ENCODE measurements around the gene KIAA0825. TPM values are rescaled to one million over a fixed set of nuclear protein-coding genes. Genes with fewer than 3 reads are reported as not detected.

KIAA0825 gene
- polyA plus RNA-seq, 1 of the 3 experiments (the other 2 are of a cell fraction): 0.61 TPM

GRCh38 chr5:94645053-94645452 is 26.6 kb upstream of the KIAA0825 start:
- H3K36me3 ChIP-seq (replicated peaks in 1 of 2; ENCODE audit: control insufficient read depth in 1 of 2, insufficient read depth in 2 of 2, low read length in 1 of 2): peaks cover 8 to 45% of the 10 kb centered on the region in 2 experiments
- H3F3A ChIP-seq (replicated peaks; ENCODE audit: insufficient read depth): peaks cover 5% of the 10 kb centered on the region
- H4K20me1 ChIP-seq (ENCODE audit: insufficient read depth): no peaks in the 10 kb centered on the region
- H3K27me3 ChIP-seq (ENCODE audit: insufficient read depth): no peaks in the 10 kb centered on the region
- H3K9ac ChIP-seq: no peak overlapping the region
- TF ChIP-seq TCF12 (IDR thresholded peaks at IDR 0.05) (no peak), PBX3 (IDR thresholded peaks at IDR 0.05) (no peak), FOSL2 (IDR thresholded peaks at IDR 0.05; ENCODE audit: borderline replicate concordance, low read depth) (no peak), SMC3 (IDR thresholded peaks at IDR 0.05; ENCODE audit: low read depth, low read length) (no peak), CTCF (IDR thresholded peaks at IDR 0.05) (no peak), NRF1 (IDR thresholded peaks at IDR 0.05; ENCODE audit: low read depth, low read length) (no peak), TEAD4 (IDR thresholded peaks at IDR 0.05; ENCODE audit: borderline replicate concordance, insufficient read depth) (no peak), RFX5 (IDR thresholded peaks at IDR 0.05; ENCODE audit: low read length) (no peak), ZBTB33 (IDR thresholded peaks at IDR 0.05; ENCODE audit: borderline replicate concordance, low read depth) (no peak), EP300 (IDR thresholded peaks at IDR 0.05; ENCODE audit: borderline replicate concordance in 1 of 2, low read depth in 1 of 2, low read length in 1 of 2) (no peak)
- no peak overlapping the region for H2AFZ ChIP-seq (ENCODE audit: low read depth)
- no peak overlapping the region for H3K27ac ChIP-seq (ENCODE audit: low read depth in 2 of 2, low read length in 1 of 2)
- H3K9me2 ChIP-seq: no peaks in the 10 kb centered on the region; the same call in 1 of the 2 replicates
- no peak overlapping the region for H3K4me3 ChIP-seq (ENCODE audit: low read depth in 2 of 2, low read length in 1 of 2)
- POLR2A ChIA-PET: no interaction called here
- no peak for DNase-seq
- CTCF ChIA-PET: no interaction called here
- H3K4me1 ChIP-seq (ENCODE audit: control insufficient read depth in 1 of 2, insufficient read depth in 2 of 2, low read depth in 1 of 2, low read length in 1 of 2): no peaks in the 10 kb centered on the region
- H3K79me2 ChIP-seq (ENCODE audit: insufficient read depth): peaks cover 20% of the 10 kb centered on the region; the same call in 1 of the 2 replicates
- no peak overlapping the region for H3K4me2 ChIP-seq
- H3K9me3 ChIP-seq: peaks cover 8% of the 10 kb centered on the region; the same call in 1 of the 2 replicates
- 95% methylated on average over 3 of the region's 3 CpGs for WGBS (ENCODE audit: low lambda C conversion rate)

- DNase-seq: no peak
- Histone ChIP-seq H3K4me3 (ENCODE audit: low read depth in 2 of 2, low read length in 1 of 2) (no peak overlapping the region), H3K4me1 (ENCODE audit: control insufficient read depth in 1 of 2, insufficient read depth in 2 of 2, low read depth in 1 of 2, low read length in 1 of 2) (no peaks in the 10 kb centered on the region), H3K9me3 (peaks cover 10% of the 10 kb centered on the region; the same call in 1 of the 2 replicates), H3K79me2 (ENCODE audit: insufficient read depth) (peaks cover 48% of the 10 kb centered on the region; the same call in 1 of the 2 replicates), H3K9me2 (no peaks in the 10 kb centered on the region; the same call in 1 of the 2 replicates), H3K27me3 (ENCODE audit: insufficient read depth) (no peaks in the 10 kb centered on the region), H3F3A (replicated peaks; ENCODE audit: insufficient read depth) (peaks cover 8% of the 10 kb centered on the region), H3K27ac (ENCODE audit: low read depth in 2 of 2, low read length in 1 of 2) (no peak overlapping the region), H3K4me2 (no peak overlapping the region), H2AFZ (ENCODE audit: low read depth) (no peak overlapping the region), H3K36me3 (replicated peaks in 1 of 2; ENCODE audit: control insufficient read depth in 1 of 2, insufficient read depth in 2 of 2, low read length in 1 of 2) (peaks cover 36 to 39% of the 10 kb centered on the region in 2 experiments), H4K20me1 (ENCODE audit: insufficient read depth) (no peaks in the 10 kb centered on the region), H3K9ac (no peak overlapping the region)
- no peak for TF ChIP-seq JUND (IDR thresholded peaks at IDR 0.05)
- no peak for TF ChIP-seq RXRA (IDR thresholded peaks at IDR 0.05; ENCODE audit: borderline replicate concordance, low read depth)
- no peak for TF ChIP-seq CTCF (IDR thresholded peaks at IDR 0.05)
- no peak for TF ChIP-seq YY1 (IDR thresholded peaks at IDR 0.05; ENCODE audit: low read depth)
- TF ChIP-seq TAF1 (IDR thresholded peaks at IDR 0.05; ENCODE audit: borderline replicate concordance, low read depth, low read length): no peak
- TF ChIP-seq RAD21 (IDR thresholded peaks at IDR 0.05; ENCODE audit: low read length): no peak
- no peak for TF ChIP-seq CHD2 (IDR thresholded peaks at IDR 0.05; ENCODE audit: low read length, partially characterized antibody)
- no peak for TF ChIP-seq USF1 (IDR thresholded peaks at IDR 0.05; ENCODE audit: borderline replicate concordance, low read depth)
- CTCF ChIA-PET: interaction anchor here (1.4 to 1.7 kb wide), 2 partner anchors 14 to 22 kb away, joined by 3 to 5 read pairs; no protein-coding TSS in a partner anchor
- POLR2A ChIA-PET: no interaction called here
- whole genome bisulfite sequencing (ENCODE audit: low lambda C conversion rate): 98% methylated on average over 3 of the region's 3 CpGs
Measured at GRCh38 chr5:94640176-94640575, 21.8 kb upstream of the KIAA0825 start.
